ENCODE data around the gene RNU6-1.

DNA sequence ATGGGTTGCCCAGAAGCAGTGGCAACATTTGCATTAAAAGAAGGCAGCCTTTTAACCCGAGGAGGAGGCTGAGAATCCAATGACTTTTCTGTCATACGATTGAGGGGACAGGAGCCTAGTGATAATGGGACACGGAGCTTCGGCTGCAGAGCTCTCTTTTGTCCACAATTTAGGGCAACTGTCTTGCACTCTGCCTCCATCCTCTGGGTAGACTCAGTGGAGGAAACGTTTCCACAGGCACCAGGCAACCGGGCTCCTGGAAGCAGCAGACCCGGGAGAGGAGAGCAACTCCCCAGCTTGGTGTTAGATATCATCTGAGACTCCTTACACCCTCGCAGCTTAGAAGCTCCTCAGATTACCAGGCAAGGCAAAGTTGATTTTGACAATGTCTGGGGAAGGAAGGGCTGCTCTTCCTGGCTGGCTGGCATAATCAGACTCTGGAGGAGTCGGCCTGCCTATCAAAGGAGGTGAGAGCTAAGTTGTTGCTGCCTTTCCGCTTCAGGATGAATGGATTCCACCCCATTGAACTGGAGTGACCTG is 43.5 kb upstream of the RNU6-1 start:
- TF ChIP-seq RCOR1 (IDR thresholded peaks at IDR 0.05; ENCODE audit: low read length) (no peak), RXRA (IDR thresholded peaks at IDR 0.05; ENCODE audit: borderline replicate concordance, low read depth) (no peak), POLR2AphosphoS5 (IDR thresholded peaks at IDR 0.05; ENCODE audit: low read depth, low read length) (no peak), RFX5 (IDR thresholded peaks at IDR 0.05; ENCODE audit: low read length) (no peak), EP300 (IDR thresholded peaks at IDR 0.05; ENCODE audit: borderline replicate concordance in 1 of 2, low read depth in 1 of 2, low read length in 1 of 2) (no peak), SMC3 (IDR thresholded peaks at IDR 0.05; ENCODE audit: low read depth, low read length) (no peak), CHD2 (IDR thresholded peaks at IDR 0.05; ENCODE audit: low read length, partially characterized antibody) (no peak)
- TF ChIP-seq, protein P1, sequence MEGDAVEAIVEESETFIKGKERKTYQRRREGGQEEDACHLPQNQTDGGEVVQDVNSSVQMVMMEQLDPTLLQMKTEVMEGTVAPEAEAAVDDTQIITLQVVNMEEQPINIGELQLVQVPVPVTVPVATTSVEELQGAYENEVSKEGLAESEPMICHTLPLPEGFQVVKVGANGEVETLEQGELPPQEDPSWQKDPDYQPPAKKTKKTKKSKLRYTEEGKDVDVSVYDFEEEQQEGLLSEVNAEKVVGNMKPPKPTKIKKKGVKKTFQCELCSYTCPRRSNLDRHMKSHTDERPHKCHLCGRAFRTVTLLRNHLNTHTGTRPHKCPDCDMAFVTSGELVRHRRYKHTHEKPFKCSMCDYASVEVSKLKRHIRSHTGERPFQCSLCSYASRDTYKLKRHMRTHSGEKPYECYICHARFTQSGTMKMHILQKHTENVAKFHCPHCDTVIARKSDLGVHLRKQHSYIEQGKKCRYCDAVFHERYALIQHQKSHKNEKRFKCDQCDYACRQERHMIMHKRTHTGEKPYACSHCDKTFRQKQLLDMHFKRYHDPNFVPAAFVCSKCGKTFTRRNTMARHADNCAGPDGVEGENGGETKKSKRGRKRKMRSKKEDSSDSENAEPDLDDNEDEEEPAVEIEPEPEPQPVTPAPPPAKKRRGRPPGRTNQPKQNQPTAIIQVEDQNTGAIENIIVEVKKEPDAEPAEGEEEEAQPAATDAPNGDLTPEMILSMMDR (IDR thresholded peaks at IDR 0.05), result no peak
- TF ChIP-seq, protein P2, sequence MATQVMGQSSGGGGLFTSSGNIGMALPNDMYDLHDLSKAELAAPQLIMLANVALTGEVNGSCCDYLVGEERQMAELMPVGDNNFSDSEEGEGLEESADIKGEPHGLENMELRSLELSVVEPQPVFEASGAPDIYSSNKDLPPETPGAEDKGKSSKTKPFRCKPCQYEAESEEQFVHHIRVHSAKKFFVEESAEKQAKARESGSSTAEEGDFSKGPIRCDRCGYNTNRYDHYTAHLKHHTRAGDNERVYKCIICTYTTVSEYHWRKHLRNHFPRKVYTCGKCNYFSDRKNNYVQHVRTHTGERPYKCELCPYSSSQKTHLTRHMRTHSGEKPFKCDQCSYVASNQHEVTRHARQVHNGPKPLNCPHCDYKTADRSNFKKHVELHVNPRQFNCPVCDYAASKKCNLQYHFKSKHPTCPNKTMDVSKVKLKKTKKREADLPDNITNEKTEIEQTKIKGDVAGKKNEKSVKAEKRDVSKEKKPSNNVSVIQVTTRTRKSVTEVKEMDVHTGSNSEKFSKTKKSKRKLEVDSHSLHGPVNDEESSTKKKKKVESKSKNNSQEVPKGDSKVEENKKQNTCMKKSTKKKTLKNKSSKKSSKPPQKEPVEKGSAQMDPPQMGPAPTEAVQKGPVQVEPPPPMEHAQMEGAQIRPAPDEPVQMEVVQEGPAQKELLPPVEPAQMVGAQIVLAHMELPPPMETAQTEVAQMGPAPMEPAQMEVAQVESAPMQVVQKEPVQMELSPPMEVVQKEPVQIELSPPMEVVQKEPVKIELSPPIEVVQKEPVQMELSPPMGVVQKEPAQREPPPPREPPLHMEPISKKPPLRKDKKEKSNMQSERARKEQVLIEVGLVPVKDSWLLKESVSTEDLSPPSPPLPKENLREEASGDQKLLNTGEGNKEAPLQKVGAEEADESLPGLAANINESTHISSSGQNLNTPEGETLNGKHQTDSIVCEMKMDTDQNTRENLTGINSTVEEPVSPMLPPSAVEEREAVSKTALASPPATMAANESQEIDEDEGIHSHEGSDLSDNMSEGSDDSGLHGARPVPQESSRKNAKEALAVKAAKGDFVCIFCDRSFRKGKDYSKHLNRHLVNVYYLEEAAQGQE (IDR thresholded peaks at IDR 0.05; ENCODE audit: low read depth, low read length), result no peak

Measured in SK-N-SH (cell line).